Psoas muscle (tissue), 8 donors: ENCODE results near the gene AFF1. TPM values are rescaled to one million over a fixed set of nuclear protein-coding genes. Genes with fewer than 3 reads are reported as not detected.
"Not testable (repeated sequence)": the region's sequence is repeated elsewhere in the genome, so short reads cannot be mapped to it uniquely, and the experiment has no call there.

Source experiments
- ATAC-seq, 4 donors: fragments of 200-7000 bp; cut with Tn5 transposase; one replicate each; pipeline ENCODE4 v1.9.1; 2020; ENCODE audit warnings: moderate library complexity in 3 of 4, mild to moderate bottlenecking in 2 of 4
- DNase-seq, 2 donors: peaks; one replicate each; pipeline ENCODE4 v3.0.0-alpha.2; 2020
- H3K27ac ChIP-seq: fragments of 200-600 bp; one replicate; pipeline ENCODE4 v1.8.0; 2022
- H3K27me3 ChIP-seq, 3 donors: fragments of 200-600 bp in 1 of 3; one replicate each; pipeline versions ENCODE4 v1.6.1 to v1.8.0; 2013 to 2022; ENCODE audit warnings: low read length in 2 of 3, mild to moderate bottlenecking in 2 of 3, moderate library complexity in 1 of 3; ENCODE audit not compliant: insufficient read depth in 3 of 3
- H3K36me3 ChIP-seq, 2 donors: fragments of 200-600 bp in 1 of 2; one replicate each; pipeline versions ENCODE4 v1.6.1 to v1.8.0; 2013 to 2022; ENCODE audit warnings: low read depth in 1 of 2, mild to moderate bottlenecking in 1 of 2, moderate library complexity in 1 of 2; ENCODE audit not compliant: insufficient read depth in 1 of 2
- H3K4me1 ChIP-seq: fragments of 200-600 bp; one replicate; pipeline ENCODE4 v1.8.0; 2022
- H3K4me3 ChIP-seq: fragments of 200-600 bp; one replicate; pipeline ENCODE4 v1.8.0; 2022; ENCODE audit warnings: mild to moderate bottlenecking
- H3K9me3 ChIP-seq: fragments of 200-600 bp; one replicate; pipeline ENCODE4 v1.8.0; 2022
- CTCF ChIP-seq: fragments of 200-600 bp; IDR thresholded peaks from one replicate; pipeline ENCODE4 v1.8.0; 2022; ENCODE audit warnings: antibody characterized with exemption
- WGBS, 3 donors: extraction: QIAGEN DNeasy Blood & Tissue Kit; methylation state at CpG; one replicate each; pipeline versions ENCODE4 v1.1.6 to v1.1.7; 2013; 5-methylcytosine and 5-hydroxymethylcytosine counted together
- intact Hi-C, 2 donors: fragments of 100-400 bp; cut with DNase I; formaldehyde crosslinking; loops; one replicate each; pipeline versions ENCODE4 v1.11.0 to v1.14.2; 2022
- polyA plus RNA-seq, 3 donors: library from polyadenylated mRNA; stranded (reverse); fragments of 200-250 nt; gene quantifications; one replicate each; pipeline ENCODE4 v1.2.3, GENCODE V29; 2013
- total RNA-seq, 4 donors: library from RNA; stranded (reverse); fragmentation: NEBNext Ultra II Directional in 2 of 4; extraction: Animal tissue kit (Norgen Biotek cat#: 25700) in 2 of 4; gene quantifications; one replicate each; pipeline versions ENCODE4 v1.2.1 to v1.2.4, GENCODE V29; 2021 to 2023
- donor health status: healthy with polysubstance abuse.
- donor health status: DM: no; HTN: no; CAD: no; lungs with moderate emphysema.
- donor health status: Bipolar disorder and iron deficiency.
- donor health status: healthy.
- donor health status: DM: yes; HTN: yes; CAD: no.
- donor health status: DM: no; HTN: no; CAD: no.
- donor health status: DM: no; HTN: no; CAD: no.
- donor health status: DM: yes; HTN: yes; CAD: no.

The AFF1 gene
- total and polyA plus RNA-seq, 7 donors, result 62.7 to 171 (median 120) TPM

- no peak for ATAC-seq
- no peak for DNase-seq
- intact Hi-C loops, result no loop called here
- H3K4me3 ChIP-seq, result no peak overlapping the region
- no peaks in the 10 kb centered on the region for H3K27me3 ChIP-seq
- peaks cover 99% of the 10 kb centered on the region for H3K4me1 ChIP-seq
- no peaks in the 10 kb centered on the region for H3K36me3 ChIP-seq
- 36 to 69% (median 45%) methylated on average over 3 of the region's 3 CpGs for WGBS, 3 donors
- no peaks in the 10 kb centered on the region for H3K9me3 ChIP-seq
- H3K27ac ChIP-seq, result peak overlapping the region; percentile 91
- no peak for TF ChIP-seq CTCF
Measured at GRCh38 chr4:87034527-87034926, 99.7 kb downstream of the AFF1 start.

GRCh38 chr4:87035881-87036509 is 101.2 kb downstream of the AFF1 start:
- peak overlapping the region; percentile 91 for H3K27ac ChIP-seq
- no peak for TF ChIP-seq CTCF
- H3K27me3 ChIP-seq, result no peaks in the 10 kb centered on the region
- H3K36me3 ChIP-seq, result no peaks in the 10 kb centered on the region
- ATAC-seq, result peak; percentile 52 to 73 (median 69)
- no peak for DNase-seq
- no peak overlapping the region for H3K4me3 ChIP-seq
- WGBS, 3 donors, result 33 to 55% (median 36%) methylated on average over 3 of the region's 3 CpGs
- H3K9me3 ChIP-seq, result no peaks in the 10 kb centered on the region
- intact Hi-C loops, result loop anchor here in 1 of 2 donors (5.0 kb wide), 1 partner anchor 41 kb away; no protein-coding TSS in a partner anchor
- peaks cover 99% of the 10 kb centered on the region for H3K4me1 ChIP-seq

- peak in 3 of 4 donors; percentile 30 to 58 (median 53) for ATAC-seq
- H3K4me3 ChIP-seq, result peak overlapping the region; percentile 16
- intact Hi-C loops, result loop anchor here in 1 of 2 donors (5.0 kb wide), 1 partner anchor 41 kb away; no protein-coding TSS in a partner anchor
- no peaks in the 10 kb centered on the region for H3K9me3 ChIP-seq
- no peaks in the 10 kb centered on the region for H3K36me3 ChIP-seq
- TF ChIP-seq CTCF, result no peak
- WGBS, 3 donors, result 19 to 24% (median 24%) methylated on average over 4 of the region's 4 CpGs
- no peak for DNase-seq
- H3K4me1 ChIP-seq, result peaks cover 99% of the 10 kb centered on the region
- peak overlapping the region; percentile 91 for H3K27ac ChIP-seq
- H3K27me3 ChIP-seq, result no peaks in the 10 kb centered on the region
Measured at GRCh38 chr4:87036713-87037112, 101.9 kb downstream of the AFF1 start.

DNA sequence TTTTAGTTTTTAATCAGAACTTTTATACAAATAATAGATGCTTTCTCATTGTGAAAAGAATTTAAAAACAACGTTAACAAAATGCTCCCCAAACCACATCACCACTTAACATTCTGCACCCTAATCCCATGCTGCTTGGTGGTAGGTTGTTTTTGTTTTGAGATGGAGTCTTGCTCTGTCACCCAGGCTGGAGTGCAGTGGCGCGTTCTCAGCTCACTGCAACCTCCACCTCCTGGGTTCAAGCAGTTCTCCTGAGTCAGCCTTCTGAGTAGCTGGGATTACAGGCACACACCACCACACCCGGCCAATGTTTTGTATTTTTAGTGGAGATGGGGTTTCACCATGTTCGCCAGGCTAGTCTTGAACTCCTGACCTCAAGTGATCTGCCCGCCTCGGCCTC is 102.4 kb downstream of the AFF1 start:
- peak in 3 of 4 donors; percentile 15 to 47 (median 45) for ATAC-seq
- intact Hi-C loops, result loop anchor here in 1 of 2 donors (5.0 kb wide), 1 partner anchor 40 kb away; no protein-coding TSS in a partner anchor
- peak in 1 of 2 donors; percentile 64 for DNase-seq
- H3K9me3 ChIP-seq, H3K27me3 ChIP-seq, H3K36me3 ChIP-seq: not testable (repeated sequence)
- Histone ChIP-seq H3K4me3 (peak overlapping the region; percentile 16), H3K27ac (peak overlapping the region; percentile 91), H3K4me1 (peaks cover 99% of the 10 kb centered on the region)
- 22 to 42% (median 26%) methylated on average over 7 of the region's 7 CpGs for WGBS, 3 donors

- Histone ChIP-seq H3K9me3 (no peaks in the 10 kb centered on the region), H3K27ac (peak overlapping the region; percentile 91), H3K4me1 (peaks cover 99% of the 10 kb centered on the region), H3K4me3 (peak overlapping the region; percentile 1), H3K36me3 (no peaks in the 10 kb centered on the region), H3K27me3 (no peaks in the 10 kb centered on the region)
- 10 to 19% (median 14%) methylated on average over 5 of the region's 5 CpGs for WGBS, 3 donors
- no peak for TF ChIP-seq CTCF
- no peak for ATAC-seq
- DNase-seq, result no peak
- intact Hi-C loops, result loop anchor here in 1 of 2 donors (5.0 kb wide), 1 partner anchor 39 kb away; no protein-coding TSS in a partner anchor
Measured at GRCh38 chr4:87037671-87038334, 103.0 kb downstream of the AFF1 start.
